ENCODE results near the gene HDAC4.

The HDAC4 gene

DNA sequence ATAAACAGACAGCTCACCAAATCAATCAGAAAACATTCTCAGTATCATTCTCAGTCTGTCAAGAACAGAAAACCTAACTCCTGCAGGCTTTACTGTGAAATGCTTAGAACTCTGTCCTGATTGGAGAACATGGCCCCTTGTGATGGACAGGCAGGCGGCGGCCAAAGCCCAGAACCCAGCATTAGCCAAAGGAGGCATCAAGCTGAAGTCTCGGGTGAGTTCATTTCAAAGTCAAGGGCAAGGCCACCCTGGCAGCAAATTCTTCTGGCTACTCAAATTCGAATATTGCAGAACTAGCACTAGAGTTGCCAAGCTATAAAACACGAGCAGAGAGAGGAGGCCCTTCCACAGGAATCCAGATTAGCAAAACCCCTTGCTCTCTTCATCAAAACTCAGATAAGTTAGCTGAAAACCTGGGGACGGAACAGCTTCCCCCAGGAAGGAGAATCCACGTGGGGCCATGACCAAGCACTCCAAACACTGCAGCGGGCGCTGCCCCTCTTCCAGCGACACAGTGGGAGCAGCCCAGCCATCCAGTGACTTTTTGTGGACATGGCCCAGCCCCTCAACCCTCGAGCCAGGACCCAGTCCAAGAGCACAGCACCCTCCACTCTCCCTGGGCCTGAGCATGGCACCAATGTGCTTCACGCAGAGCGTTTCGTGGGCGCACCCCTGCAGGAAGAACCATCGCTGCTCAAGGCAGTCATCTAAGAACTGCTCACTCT is 98.6 kb downstream of the HDAC4 start:
- H3K4me1 ChIP-seq (ENCODE audit: control insufficient read depth, insufficient read depth, low read length) = no peaks in the 10 kb centered on the region
- no peak overlapping the region for H3K9ac ChIP-seq (ENCODE audit: low read depth, low read length)
- no peaks in the 10 kb centered on the region for H3K36me3 ChIP-seq (ENCODE audit: control insufficient read depth, insufficient read depth, low read length)
- H3K4me3 ChIP-seq (ENCODE audit: low read depth, low read length) = no peak overlapping the region
- H3K9me3 ChIP-seq (ENCODE audit: control insufficient read depth, insufficient read depth, low read length) = no peaks in the 10 kb centered on the region
- no peaks in the 10 kb centered on the region for H3K27me3 ChIP-seq (ENCODE audit: control insufficient read depth, insufficient read depth, low read length)

DNA sequence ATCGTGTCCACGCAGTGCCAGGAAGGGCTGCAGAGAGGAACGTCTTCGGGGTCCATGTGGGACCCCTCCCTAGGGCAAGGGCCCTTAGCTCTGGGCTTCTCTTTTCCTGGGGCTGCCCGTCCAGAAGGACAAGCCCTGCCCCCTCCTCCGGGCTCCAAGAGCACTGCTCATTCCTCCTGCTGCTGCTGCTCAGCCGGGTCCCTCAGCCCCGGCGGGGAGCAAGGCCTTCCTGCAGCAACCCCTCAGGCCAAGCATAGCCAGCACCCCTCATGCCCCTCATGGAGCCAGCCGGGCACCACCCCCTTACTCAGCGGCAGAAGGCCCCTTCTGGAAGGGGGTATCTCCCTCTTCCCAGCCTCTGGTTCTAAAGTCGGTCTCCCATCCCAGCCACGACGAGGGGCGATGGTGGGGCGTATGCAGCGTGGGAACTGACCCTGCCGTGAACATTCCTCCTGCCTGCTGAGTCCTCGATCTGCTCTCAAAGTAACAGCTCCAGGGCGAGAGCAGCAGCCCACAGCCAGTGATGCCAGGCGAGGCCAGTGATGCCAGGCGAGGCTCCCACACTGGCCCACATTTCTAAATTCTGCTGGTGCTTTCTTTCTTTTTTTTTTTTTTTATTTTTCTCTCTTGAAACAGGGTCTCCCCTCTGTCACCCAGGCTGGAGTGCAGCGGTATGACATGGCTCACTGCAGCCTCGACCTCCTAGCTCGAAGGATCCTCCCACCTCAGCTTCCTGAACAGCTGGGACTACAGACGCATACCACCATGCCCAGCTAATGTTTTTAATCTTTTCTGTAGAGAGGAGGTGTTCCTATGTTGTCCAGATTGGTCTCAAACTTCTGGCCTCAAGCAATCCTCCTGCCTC is 99.7 kb downstream of the HDAC4 start:
- H3K4me1 ChIP-seq (ENCODE audit: control insufficient read depth, insufficient read depth, low read length) = peaks cover 2% of the 10 kb centered on the region
- H3K9ac ChIP-seq (ENCODE audit: low read depth, low read length) = no peak overlapping the region
- no peaks in the 10 kb centered on the region for H3K9me3 ChIP-seq (ENCODE audit: control insufficient read depth, insufficient read depth, low read length)
- no peaks in the 10 kb centered on the region for H3K27me3 ChIP-seq (ENCODE audit: control insufficient read depth, insufficient read depth, low read length)
- H3K4me3 ChIP-seq (ENCODE audit: low read depth, low read length) = no peak overlapping the region
- H3K36me3 ChIP-seq (ENCODE audit: control insufficient read depth, insufficient read depth, low read length) = peaks cover under 1% of the 10 kb centered on the region

DNA sequence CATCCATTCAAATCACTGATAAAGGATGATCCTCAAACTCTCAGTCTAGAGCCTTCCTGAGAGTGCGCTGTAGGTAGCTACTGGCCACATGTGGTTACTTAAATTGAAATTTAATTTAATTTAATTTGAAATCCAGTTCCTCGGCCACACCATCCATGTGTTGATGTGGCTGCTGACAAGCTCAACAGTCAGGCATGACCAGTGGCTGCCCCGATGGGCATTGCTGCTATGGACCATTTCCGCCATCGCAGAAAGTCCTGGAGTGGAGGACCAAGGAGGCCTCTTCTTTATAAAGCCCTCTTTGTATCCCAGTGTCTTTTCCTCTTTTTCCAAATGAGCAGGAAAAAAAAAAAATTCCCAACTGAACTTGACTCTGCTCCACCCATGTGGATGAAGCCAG is 100.6 kb downstream of the HDAC4 start:
- Histone ChIP-seq H3K9ac (ENCODE audit: low read depth, low read length) (no peak overlapping the region), H3K9me3 (ENCODE audit: control insufficient read depth, insufficient read depth, low read length) (no peaks in the 10 kb centered on the region), H3K4me3 (ENCODE audit: low read depth, low read length) (no peak overlapping the region), H3K4me1 (ENCODE audit: control insufficient read depth, insufficient read depth, low read length) (peaks cover 10% of the 10 kb centered on the region), H3K36me3 (ENCODE audit: control insufficient read depth, insufficient read depth, low read length) (peaks cover 2% of the 10 kb centered on the region), H3K27me3 (ENCODE audit: control insufficient read depth, insufficient read depth, low read length) (no peaks in the 10 kb centered on the region)

DNA sequence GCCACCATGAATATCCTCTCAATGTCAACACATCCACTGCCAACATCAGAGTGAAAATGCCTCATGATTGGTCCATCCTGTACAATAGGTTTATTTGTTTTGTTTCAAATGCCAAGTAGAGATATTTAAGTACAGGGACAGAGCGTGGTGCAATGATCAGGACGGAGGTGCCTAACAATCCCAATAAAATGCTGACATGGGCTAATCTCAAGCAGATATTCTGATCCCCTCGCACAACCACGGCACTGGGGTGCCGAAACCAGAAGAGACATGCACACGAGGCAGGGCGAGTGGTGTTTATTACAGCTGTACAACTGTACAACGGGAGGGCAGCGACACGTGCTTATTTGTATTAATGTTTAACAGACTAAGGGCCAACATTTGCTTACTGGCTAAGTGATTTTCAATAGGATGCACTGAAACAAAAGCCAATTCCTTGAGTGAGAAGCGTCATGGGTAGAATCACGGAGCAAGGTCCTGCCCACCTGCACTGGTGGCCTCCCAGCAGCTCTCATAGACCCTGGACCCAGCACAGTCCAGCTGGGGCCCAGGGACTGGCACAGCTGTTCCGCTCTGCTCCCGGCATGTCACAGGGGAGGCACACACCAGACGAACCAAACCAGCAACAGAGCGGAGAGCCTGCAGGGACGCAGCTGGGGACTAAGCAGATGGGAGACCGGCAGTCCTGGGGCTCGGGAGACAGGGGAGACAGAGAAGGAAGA is 101.4 kb downstream of the HDAC4 start:
- Histone ChIP-seq H3K27me3 (ENCODE audit: control insufficient read depth, insufficient read depth, low read length) (no peaks in the 10 kb centered on the region), H3K9me3 (ENCODE audit: control insufficient read depth, insufficient read depth, low read length) (no peaks in the 10 kb centered on the region), H3K4me1 (ENCODE audit: control insufficient read depth, insufficient read depth, low read length) (peaks cover 11% of the 10 kb centered on the region), H3K9ac (ENCODE audit: low read depth, low read length) (no peak overlapping the region), H3K36me3 (ENCODE audit: control insufficient read depth, insufficient read depth, low read length) (peaks cover 2% of the 10 kb centered on the region), H3K4me3 (ENCODE audit: low read depth, low read length) (no peak overlapping the region)

DNA sequence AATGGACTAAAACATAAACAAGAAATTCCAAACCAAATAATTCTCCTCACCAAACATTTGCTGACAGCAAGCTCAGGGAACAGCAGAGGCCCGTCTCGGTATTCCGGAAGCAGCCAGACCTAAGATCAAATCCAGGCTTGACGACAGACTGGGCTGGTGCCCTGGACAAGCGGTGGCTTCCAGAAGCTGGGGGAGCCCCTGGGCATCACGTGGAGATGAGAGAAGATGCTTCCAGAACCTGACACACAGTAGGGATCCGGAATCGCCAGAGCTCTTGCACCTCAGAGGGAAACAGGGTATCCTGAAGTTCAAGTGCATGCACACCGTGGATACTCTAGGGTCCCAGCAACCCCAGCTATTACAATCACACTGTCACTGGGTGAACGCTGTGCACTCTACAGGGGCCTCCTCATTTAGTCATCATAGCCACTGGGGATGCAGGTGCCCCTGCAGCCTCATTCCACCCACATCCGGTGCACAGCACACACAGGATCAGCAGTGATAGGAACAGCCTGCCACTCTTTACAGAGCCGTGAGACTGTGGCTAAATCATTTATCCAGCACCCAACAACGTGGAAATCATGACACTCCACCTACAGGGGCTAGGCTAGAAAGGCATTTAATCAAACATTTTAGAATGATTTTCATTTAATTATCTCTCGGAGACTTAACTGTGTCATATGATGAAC is 102.6 kb downstream of the HDAC4 start:
- no peaks in the 10 kb centered on the region for H3K27me3 ChIP-seq (ENCODE audit: control insufficient read depth, insufficient read depth, low read length)
- no peak overlapping the region for H3K4me3 ChIP-seq (ENCODE audit: low read depth, low read length)
- peaks cover 2% of the 10 kb centered on the region for H3K36me3 ChIP-seq (ENCODE audit: control insufficient read depth, insufficient read depth, low read length)
- H3K9ac ChIP-seq (ENCODE audit: low read depth, low read length) = no peak overlapping the region
- peaks cover 15% of the 10 kb centered on the region for H3K4me1 ChIP-seq (ENCODE audit: control insufficient read depth, insufficient read depth, low read length)
- H3K9me3 ChIP-seq (ENCODE audit: control insufficient read depth, insufficient read depth, low read length) = no peaks in the 10 kb centered on the region

- Histone ChIP-seq H3K36me3 (ENCODE audit: control insufficient read depth, insufficient read depth, low read length) (peaks cover 2% of the 10 kb centered on the region), H3K4me3 (ENCODE audit: low read depth, low read length) (no peak overlapping the region), H3K4me1 (ENCODE audit: control insufficient read depth, insufficient read depth, low read length) (peaks cover 19% of the 10 kb centered on the region), H3K9ac (ENCODE audit: low read depth, low read length) (no peak overlapping the region), H3K9me3 (ENCODE audit: control insufficient read depth, insufficient read depth, low read length) (no peaks in the 10 kb centered on the region), H3K27me3 (ENCODE audit: control insufficient read depth, insufficient read depth, low read length) (no peaks in the 10 kb centered on the region)
Measured at GRCh38 chr2:239297142-239298004, 103.4 kb downstream of the HDAC4 start.

DNA sequence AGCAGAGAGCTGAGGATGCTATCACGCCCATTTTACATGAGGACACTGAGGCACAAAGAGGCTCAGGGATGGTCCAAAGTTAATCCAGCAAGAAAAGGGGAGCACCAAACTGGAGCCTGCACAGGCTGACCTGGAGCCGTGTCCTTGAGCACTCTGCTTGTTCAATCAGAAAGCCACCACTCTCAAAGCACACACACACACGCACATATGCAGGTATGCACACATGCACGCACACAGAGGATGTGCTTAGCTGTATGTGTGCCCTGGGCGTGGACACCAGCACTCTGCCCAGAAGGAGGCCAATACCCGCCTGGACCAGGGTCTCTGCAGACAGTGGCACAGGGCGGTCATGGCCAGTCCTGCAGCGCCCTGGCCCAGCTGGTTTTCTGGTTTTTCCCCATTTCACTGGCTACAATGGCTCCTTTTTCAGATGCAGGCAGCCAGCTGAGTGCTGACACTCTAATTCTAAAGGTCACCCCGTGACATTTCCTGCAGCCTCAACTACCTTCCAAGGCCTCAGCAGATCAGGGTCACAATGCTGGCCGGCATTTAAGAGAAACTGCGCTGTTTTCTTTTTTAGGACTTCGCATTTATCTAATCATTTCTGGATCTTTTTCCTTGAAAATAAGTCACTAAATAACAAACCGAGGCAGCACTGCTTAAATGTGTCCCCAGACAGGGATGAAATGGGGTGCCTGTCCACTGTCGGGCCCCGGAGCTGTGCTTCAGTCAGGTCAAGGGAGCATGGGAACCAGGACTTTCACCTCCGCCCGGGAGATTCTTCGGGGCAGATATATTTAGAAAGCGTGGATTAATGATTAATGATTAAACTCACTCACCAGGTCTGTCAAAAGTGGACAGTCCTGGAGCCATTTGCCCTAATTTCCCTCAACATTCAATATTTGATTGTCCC is 104.5 kb downstream of the HDAC4 start:
- Histone ChIP-seq H3K4me1 (ENCODE audit: control insufficient read depth, insufficient read depth, low read length) (peaks cover 24% of the 10 kb centered on the region), H3K9me3 (ENCODE audit: control insufficient read depth, insufficient read depth, low read length) (no peaks in the 10 kb centered on the region), H3K4me3 (ENCODE audit: low read depth, low read length) (peak overlapping the region; percentile 8), H3K27me3 (ENCODE audit: control insufficient read depth, insufficient read depth, low read length) (no peaks in the 10 kb centered on the region), H3K9ac (ENCODE audit: low read depth, low read length) (peak overlapping the region; percentile 47), H3K36me3 (ENCODE audit: control insufficient read depth, insufficient read depth, low read length) (peaks cover 2% of the 10 kb centered on the region)

- peaks cover 2% of the 10 kb centered on the region for H3K36me3 ChIP-seq (ENCODE audit: control insufficient read depth, insufficient read depth, low read length)
- H3K27me3 ChIP-seq (ENCODE audit: control insufficient read depth, insufficient read depth, low read length) = no peaks in the 10 kb centered on the region
- no peaks in the 10 kb centered on the region for H3K9me3 ChIP-seq (ENCODE audit: control insufficient read depth, insufficient read depth, low read length)
- H3K9ac ChIP-seq (ENCODE audit: low read depth, low read length) = peak overlapping the region; percentile 47
- peaks cover 24% of the 10 kb centered on the region for H3K4me1 ChIP-seq (ENCODE audit: control insufficient read depth, insufficient read depth, low read length)
- peak overlapping the region; percentile 8 for H3K4me3 ChIP-seq (ENCODE audit: low read depth, low read length)
Measured at GRCh38 chr2:239295377-239296019, 105.3 kb downstream of the HDAC4 start.

DNA sequence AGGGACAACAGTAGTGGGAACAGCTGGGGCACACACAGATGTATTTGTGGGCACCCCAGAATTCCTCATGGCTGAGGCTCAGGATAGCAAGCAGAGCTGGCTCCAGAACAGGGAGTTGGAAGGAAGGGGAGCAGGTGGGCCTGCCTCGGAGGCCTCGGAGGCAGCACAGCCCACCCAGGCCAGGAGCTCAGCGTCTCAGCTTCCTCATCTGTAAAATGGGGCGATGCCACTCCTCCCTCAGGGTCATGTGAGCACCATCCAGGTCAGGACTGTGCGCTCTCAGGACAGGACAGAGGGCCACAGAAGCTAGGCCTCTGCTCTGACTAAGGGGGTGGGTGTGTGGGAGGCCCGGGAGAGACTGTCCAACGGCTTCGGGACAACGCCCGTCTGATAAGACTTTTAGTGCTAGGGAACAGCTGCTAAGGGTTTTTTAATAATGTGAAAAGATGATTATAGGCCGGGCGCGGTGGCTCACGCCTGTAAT is 106.2 kb downstream of the HDAC4 start:
- H3K9ac ChIP-seq (ENCODE audit: low read depth, low read length) = no peak overlapping the region
- H3K4me3 ChIP-seq (ENCODE audit: low read depth, low read length) = no peak overlapping the region
- H3K9me3 ChIP-seq (ENCODE audit: control insufficient read depth, insufficient read depth, low read length) = no peaks in the 10 kb centered on the region
- no peaks in the 10 kb centered on the region for H3K27me3 ChIP-seq (ENCODE audit: control insufficient read depth, insufficient read depth, low read length)
- peaks cover 24% of the 10 kb centered on the region for H3K4me1 ChIP-seq (ENCODE audit: control insufficient read depth, insufficient read depth, low read length)
- H3K36me3 ChIP-seq (ENCODE audit: control insufficient read depth, insufficient read depth, low read length) = peaks cover 2% of the 10 kb centered on the region

All from iPS-15b (cell line).